WTC11 (cell line): ENCODE data around the gene ZMIZ1.

Source experiments
- CBFB ChIP-seq: sonication (generic); formaldehyde crosslinking; IDR thresholded peaks from 2 replicates; pipeline ENCODE4 v1.8.1; 2022; ENCODE audit warnings: mild to moderate bottlenecking, low read depth, missing genetic modification reagents
- GABPB1 ChIP-seq: sonication (generic); formaldehyde crosslinking; IDR thresholded peaks from 2 replicates; pipeline ENCODE4 v1.8.1; 2023; ENCODE audit warnings: mild to moderate bottlenecking, missing genetic modification reagents
- JAZF1 ChIP-seq: fragments of 250-450 bp; sonication (Bioruptor Pico); IDR thresholded peaks from 2 replicates; pipeline ENCODE4 v1.9.0; 2021; ENCODE audit warnings: moderate library complexity, mild to moderate bottlenecking, inconsistent platforms
- NFE2L1 ChIP-seq: sonication (generic); formaldehyde crosslinking; IDR thresholded peaks from 2 replicates; pipeline ENCODE4 v1.8.1; 2023; ENCODE audit warnings: missing genetic modification reagents
- RELA ChIP-seq: sonication (generic); formaldehyde crosslinking; IDR thresholded peaks from 2 replicates; pipeline ENCODE4 v1.8.1; 2022; ENCODE audit warnings: missing genetic modification reagents, mild to moderate bottlenecking, borderline replicate concordance
- TP53 ChIP-seq: sonication (generic); formaldehyde crosslinking; IDR thresholded peaks from 2 replicates; pipeline ENCODE4 v1.8.1; 2023; ENCODE audit warnings: mild to moderate bottlenecking, missing genetic modification reagents
- USF2 ChIP-seq: sonication (generic); formaldehyde crosslinking; IDR thresholded peaks from 2 replicates; pipeline ENCODE4 v1.8.1; 2023; ENCODE audit warnings: mild to moderate bottlenecking, missing genetic modification reagents, moderate library complexity
- TF ChIP-seq, protein P1 (sequence below): fragments of 200-600 bp; IDR thresholded peaks from 2 replicates; pipeline ENCODE4 v1.8.0; 2022; ENCODE audit warnings: antibody characterized with exemption
- TF ChIP-seq, protein P2 (sequence below): sonication (generic); formaldehyde crosslinking; IDR thresholded peaks from 2 replicates; pipeline ENCODE4 v1.8.0; 2022; ENCODE audit warnings: missing genetic modification reagents
- TF ChIP-seq, protein P3 (sequence below): sonication (generic); formaldehyde crosslinking; IDR thresholded peaks from 2 replicates; pipeline ENCODE4 v1.8.0; 2022; ENCODE audit warnings: mild to moderate bottlenecking, missing genetic modification reagents
- TF ChIP-seq, protein P4 (sequence below): fragments of 250-450 bp; sonication (Bioruptor Pico); IDR thresholded peaks from 2 replicates; pipeline ENCODE4 v2.1.2; 2022; ENCODE audit warnings: mild to moderate bottlenecking, moderate library complexity

DNA sequence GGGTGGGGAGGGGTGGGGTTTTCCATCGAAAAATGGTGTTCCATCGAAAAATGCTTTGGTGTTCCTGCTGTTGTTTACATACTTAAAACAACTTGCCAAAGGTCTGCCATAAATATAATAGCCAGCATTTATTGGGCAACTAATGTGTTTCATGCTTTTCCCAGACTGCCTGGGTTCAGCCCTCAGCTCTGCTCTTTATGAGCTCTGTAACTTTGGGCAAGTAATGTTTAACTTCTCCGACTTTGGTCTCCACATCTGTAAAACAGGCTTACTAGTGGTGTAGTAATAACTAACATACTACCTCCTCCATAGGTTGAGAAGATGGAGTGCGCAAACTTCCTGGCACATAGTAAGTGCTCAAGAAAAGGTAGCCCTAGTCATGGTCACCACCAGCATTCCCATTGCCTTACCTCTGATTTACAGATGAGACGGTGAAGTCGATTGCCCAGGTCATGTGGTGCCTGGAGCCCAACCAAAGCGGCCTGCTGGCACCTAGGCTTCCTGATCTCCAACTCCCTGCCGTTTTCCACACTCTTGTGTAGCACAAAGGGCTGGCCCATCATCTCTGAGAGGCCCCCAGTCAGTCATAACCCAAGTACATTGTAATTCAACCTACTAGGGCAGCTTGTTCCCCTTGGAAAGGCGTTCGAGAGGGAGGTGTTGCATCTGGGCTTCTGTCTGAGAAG is 8.9 kb downstream of the ZMIZ1 start:
- TF ChIP-seq, protein P1, sequence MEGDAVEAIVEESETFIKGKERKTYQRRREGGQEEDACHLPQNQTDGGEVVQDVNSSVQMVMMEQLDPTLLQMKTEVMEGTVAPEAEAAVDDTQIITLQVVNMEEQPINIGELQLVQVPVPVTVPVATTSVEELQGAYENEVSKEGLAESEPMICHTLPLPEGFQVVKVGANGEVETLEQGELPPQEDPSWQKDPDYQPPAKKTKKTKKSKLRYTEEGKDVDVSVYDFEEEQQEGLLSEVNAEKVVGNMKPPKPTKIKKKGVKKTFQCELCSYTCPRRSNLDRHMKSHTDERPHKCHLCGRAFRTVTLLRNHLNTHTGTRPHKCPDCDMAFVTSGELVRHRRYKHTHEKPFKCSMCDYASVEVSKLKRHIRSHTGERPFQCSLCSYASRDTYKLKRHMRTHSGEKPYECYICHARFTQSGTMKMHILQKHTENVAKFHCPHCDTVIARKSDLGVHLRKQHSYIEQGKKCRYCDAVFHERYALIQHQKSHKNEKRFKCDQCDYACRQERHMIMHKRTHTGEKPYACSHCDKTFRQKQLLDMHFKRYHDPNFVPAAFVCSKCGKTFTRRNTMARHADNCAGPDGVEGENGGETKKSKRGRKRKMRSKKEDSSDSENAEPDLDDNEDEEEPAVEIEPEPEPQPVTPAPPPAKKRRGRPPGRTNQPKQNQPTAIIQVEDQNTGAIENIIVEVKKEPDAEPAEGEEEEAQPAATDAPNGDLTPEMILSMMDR: no peak
- TF ChIP-seq RELA (CRISPR knock-in tag): no peak
- TF ChIP-seq NFE2L1 (CRISPR knock-in tag): no peak
- no peak for TF ChIP-seq GABPB1 (CRISPR knock-in tag)
- TF ChIP-seq TP53: no peak
- TF ChIP-seq, protein P2, sequence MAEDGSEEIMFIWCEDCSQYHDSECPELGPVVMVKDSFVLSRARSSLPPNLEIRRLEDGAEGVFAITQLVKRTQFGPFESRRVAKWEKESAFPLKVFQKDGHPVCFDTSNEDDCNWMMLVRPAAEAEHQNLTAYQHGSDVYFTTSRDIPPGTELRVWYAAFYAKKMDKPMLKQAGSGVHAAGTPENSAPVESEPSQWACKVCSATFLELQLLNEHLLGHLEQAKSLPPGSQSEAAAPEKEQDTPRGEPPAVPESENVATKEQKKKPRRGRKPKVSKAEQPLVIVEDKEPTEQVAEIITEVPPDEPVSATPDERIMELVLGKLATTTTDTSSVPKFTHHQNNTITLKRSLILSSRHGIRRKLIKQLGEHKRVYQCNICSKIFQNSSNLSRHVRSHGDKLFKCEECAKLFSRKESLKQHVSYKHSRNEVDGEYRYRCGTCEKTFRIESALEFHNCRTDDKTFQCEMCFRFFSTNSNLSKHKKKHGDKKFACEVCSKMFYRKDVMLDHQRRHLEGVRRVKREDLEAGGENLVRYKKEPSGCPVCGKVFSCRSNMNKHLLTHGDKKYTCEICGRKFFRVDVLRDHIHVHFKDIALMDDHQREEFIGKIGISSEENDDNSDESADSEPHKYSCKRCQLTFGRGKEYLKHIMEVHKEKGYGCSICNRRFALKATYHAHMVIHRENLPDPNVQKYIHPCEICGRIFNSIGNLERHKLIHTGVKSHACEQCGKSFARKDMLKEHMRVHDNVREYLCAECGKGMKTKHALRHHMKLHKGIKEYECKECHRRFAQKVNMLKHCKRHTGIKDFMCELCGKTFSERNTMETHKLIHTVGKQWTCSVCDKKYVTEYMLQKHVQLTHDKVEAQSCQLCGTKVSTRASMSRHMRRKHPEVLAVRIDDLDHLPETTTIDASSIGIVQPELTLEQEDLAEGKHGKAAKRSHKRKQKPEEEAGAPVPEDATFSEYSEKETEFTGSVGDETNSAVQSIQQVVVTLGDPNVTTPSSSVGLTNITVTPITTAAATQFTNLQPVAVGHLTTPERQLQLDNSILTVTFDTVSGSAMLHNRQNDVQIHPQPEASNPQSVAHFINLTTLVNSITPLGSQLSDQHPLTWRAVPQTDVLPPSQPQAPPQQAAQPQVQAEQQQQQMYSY: no peak
- TF ChIP-seq JAZF1 (CRISPR knock-in tag): no peak
- no peak for TF ChIP-seq CBFB (CRISPR knock-in tag)
- TF ChIP-seq, protein P3, sequence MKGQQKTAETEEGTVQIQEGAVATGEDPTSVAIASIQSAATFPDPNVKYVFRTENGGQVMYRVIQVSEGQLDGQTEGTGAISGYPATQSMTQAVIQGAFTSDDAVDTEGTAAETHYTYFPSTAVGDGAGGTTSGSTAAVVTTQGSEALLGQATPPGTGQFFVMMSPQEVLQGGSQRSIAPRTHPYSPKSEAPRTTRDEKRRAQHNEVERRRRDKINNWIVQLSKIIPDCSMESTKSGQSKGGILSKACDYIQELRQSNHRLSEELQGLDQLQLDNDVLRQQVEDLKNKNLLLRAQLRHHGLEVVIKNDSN (CRISPR knock-in tag): no peak
- TF ChIP-seq, protein P4, sequence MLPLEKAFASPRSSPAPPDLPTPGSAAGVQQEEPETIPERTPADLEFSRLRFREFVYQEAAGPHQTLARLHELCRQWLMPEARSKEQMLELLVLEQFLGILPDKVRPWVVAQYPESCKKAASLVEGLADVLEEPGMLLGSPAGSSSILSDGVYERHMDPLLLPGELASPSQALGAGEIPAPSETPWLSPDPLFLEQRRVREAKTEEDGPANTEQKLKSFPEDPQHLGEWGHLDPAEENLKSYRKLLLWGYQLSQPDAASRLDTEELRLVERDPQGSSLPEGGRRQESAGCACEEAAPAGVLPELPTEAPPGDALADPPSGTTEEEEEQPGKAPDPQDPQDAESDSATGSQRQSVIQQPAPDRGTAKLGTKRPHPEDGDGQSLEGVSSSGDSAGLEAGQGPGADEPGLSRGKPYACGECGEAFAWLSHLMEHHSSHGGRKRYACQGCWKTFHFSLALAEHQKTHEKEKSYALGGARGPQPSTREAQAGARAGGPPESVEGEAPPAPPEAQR (CRISPR knock-in tag): no peak
- TF ChIP-seq USF2 (CRISPR knock-in tag): no peak
